HepG2 (cell line): ENCODE measurements around the gene PKP4. TPM values are rescaled to one million over a fixed set of nuclear protein-coding genes. Genes with fewer than 3 reads are reported as not detected.
A peak's percentile ranks its signal among the peaks of the same experiment; 100 is the strongest.

Experiments used
- ATAC-seq: fragments of 200-7000 bp; cut with Tn5 transposase; 3 replicates; pipeline ENCODE4 v1.9.1; 2020; ENCODE audit warnings: mild to moderate bottlenecking, moderate library complexity
- BruUV-seq: library from RNA; stranded (reverse); fragments of 400-500 nt; replicated peaks from 2 replicates; lab custom pipeline; 2021; lab: Mats Ljungman, UMichigan
- CTCF ChIA-PET: fragments of 300-600 bp; formaldehyde crosslinking; extraction: SDS; loops from one replicate; lab custom pipeline; 2021; ENCODE audit warnings: low total read pairs, inconsistent platforms, low intra/inter-chr PET ratio; lab: Yijun Ruan, JAX
- POLR2A ChIA-PET: fragments of 350-600 bp; sonication (Branson Sonifier 250); formaldehyde crosslinking; loops from one replicate; lab custom pipeline; 2020; ENCODE audit warnings: antibody characterized with exemption, inconsistent platforms; lab: Yijun Ruan, JAX
- DNase-seq: peaks from one replicate; pipeline ENCODE4 v3.0.0-alpha.2; 2015; ENCODE audit warnings: low spot score
- FAIRE-seq: peaks from 3 replicates; lab custom pipeline; 2011; peaks lifted over from hg19 to GRCh38; lab: Jason Lieb, UNC
- H2AFZ ChIP-seq: one replicate; pipeline ENCODE4 v1.6.1; 2011; ENCODE audit warnings: low read length, inconsistent platforms
- H3K27ac ChIP-seq: fragments of 300-600 bp; 3 replicates; pipeline ENCODE4 v1.8.0; 2011; ENCODE audit warnings: mixed run types, mild to moderate bottlenecking, mixed read lengths, low read length, inconsistent platforms; ENCODE audit not compliant: insufficient read depth; ENCODE audit errors: extremely low read length
- H3K27me3 ChIP-seq, 2 experiments: fragments of 200-600 bp in 1 of 2; 2 replicates in 1 of 2; 3 replicates in 1 of 2; pipeline versions ENCODE4 v1.6.0 to v1.8.0; 2011; ENCODE audit warnings: low read length in 2 of 2, mild to moderate bottlenecking in 2 of 2, moderate library complexity in 2 of 2, inconsistent platforms in 1 of 2; ENCODE audit not compliant: insufficient read depth in 2 of 2, control insufficient read depth in 1 of 2
- H3K36me3 ChIP-seq, 2 experiments: fragments of 200-600 bp in 1 of 2; replicated peaks in 1 of 2; 2 replicates in 1 of 2; 3 replicates in 1 of 2; pipeline versions ENCODE4 v1.5.1 to v1.8.0; 2011; ENCODE audit warnings: low read length in 2 of 2, inconsistent platforms in 1 of 2; ENCODE audit not compliant: insufficient read depth in 2 of 2, control insufficient read depth in 1 of 2
- H3K4me1 ChIP-seq: 2 replicates; pipeline ENCODE4 v1.5.1; 2012; ENCODE audit warnings: low read length, inconsistent platforms; ENCODE audit not compliant: insufficient read depth
- H3K4me2 ChIP-seq: 2 replicates; pipeline ENCODE4 v1.6.0; 2011; ENCODE audit warnings: low read depth, low read length, inconsistent platforms
- H3K4me3 ChIP-seq, 3 experiments: fragments of 200-600 bp in 1 of 3; sonication (generic), shearing (Covaris generic) in 1 of 3; replicated peaks in 1 of 3; 2 replicates each; pipeline ENCODE4 v1.5.1; 2011 to 2016; ENCODE audit warnings: low read length in 3 of 3, inconsistent platforms in 2 of 3, low read depth in 2 of 3, mild to moderate bottlenecking in 2 of 3, control low read depth in 1 of 3, mixed read lengths in 1 of 3; ENCODE audit not compliant: insufficient read depth in 1 of 3
- H3K79me2 ChIP-seq: one replicate; pipeline ENCODE4 v1.6.1; 2011; ENCODE audit warnings: low read length, inconsistent platforms; ENCODE audit not compliant: insufficient read depth
- H3K9ac ChIP-seq: 2 replicates; pipeline ENCODE4 v1.6.0; 2011; ENCODE audit warnings: mild to moderate bottlenecking, low read depth, low read length, inconsistent platforms; ENCODE audit not compliant: insufficient read depth
- H3K9me3 ChIP-seq: 2 replicates; pipeline ENCODE4 v1.5.1; 2012; ENCODE audit warnings: mild to moderate bottlenecking, low read length
- H4K20me1 ChIP-seq: 2 replicates; pipeline ENCODE4 v1.6.0; 2011; ENCODE audit warnings: inconsistent platforms, mild to moderate bottlenecking, low read length, moderate library complexity; ENCODE audit not compliant: insufficient read depth
- CCDC6 ChIP-seq: sonication (generic); formaldehyde crosslinking; IDR thresholded peaks from 2 replicates; pipeline ENCODE4 v1.8.1; 2022; ENCODE audit warnings: mild to moderate bottlenecking, missing genetic modification reagents, moderate library complexity
- FOXA1 ChIP-seq, 2 experiments: fragments of 450-650 bp in 1 of 2; sonication (generic) in 1 of 2; formaldehyde crosslinking in 1 of 2; IDR thresholded peaks; 2 replicates each; pipeline versions ENCODE4 v1.4.0 to v1.6.1; 2016 to 2020; ENCODE audit warnings: missing genetic modification reagents in 1 of 2
- MTA3 ChIP-seq: sonication (generic); formaldehyde crosslinking; IDR thresholded peaks from 2 replicates; pipeline ENCODE4 v1.4.0; 2020; ENCODE audit warnings: missing genetic modification reagents
- MTERF4 ChIP-seq: sonication (generic); formaldehyde crosslinking; IDR thresholded peaks from 2 replicates; pipeline ENCODE4 v1.8.0; 2023; ENCODE audit warnings: mild to moderate bottlenecking, missing genetic modification reagents
- ONECUT2 ChIP-seq: sonication (generic); formaldehyde crosslinking; IDR thresholded peaks from 2 replicates; pipeline ENCODE4 v1.4.0; 2020; ENCODE audit warnings: missing genetic modification reagents
- PBX2 ChIP-seq: IDR thresholded peaks from 2 replicates; pipeline ENCODE4 v1.6.1; 2016; ENCODE audit warnings: control low read depth
- ZNF678 ChIP-seq: sonication (generic); formaldehyde crosslinking; IDR thresholded peaks from 2 replicates; pipeline ENCODE4 v1.4.0; 2020; ENCODE audit warnings: mild to moderate bottlenecking, missing genetic modification reagents
- WGBS: methylation state at CpG from one replicate; pipeline ENCODE4 v1.1.6; 2017; ENCODE audit warnings: low lambda C conversion rate; 5-methylcytosine and 5-hydroxymethylcytosine counted together
- in situ Hi-C: cut with HindIII; loops from 2 replicates; pipeline ENCODE4 v1.10.0; 2017; ENCODE audit warnings: low pct_unique_long_range_greater_than_20kb; ENCODE audit not compliant: extremely low pct_ligation_motif_present
- intact Hi-C: fragments of 100-400 bp; cut with micrococcal nuclease; formaldehyde crosslinking; loops from one replicate; pipeline ENCODE4 v1.10.0; 2022; ENCODE audit not compliant: unreplicated experiment
- polyA plus RNA-seq, 8 experiments: library from polyadenylated mRNA; depleted of rRNA in 3 of 8; stranded (reverse) in 7 of 8; unstranded in 1 of 8; fragments of >200 nt; fragmentation: Illumina TruSeq in 4 of 8; extraction: Trizol in 4 of 8; gene quantifications; 2 replicates each; pipeline versions ENCODE4 v1.2.1 to v1.2.3, GENCODE V29; 2011 to 2016; ENCODE audit warnings: low read depth in 4 of 8, missing spikeins in 1 of 8, mixed read lengths in 1 of 8; ENCODE audit not compliant: insufficient read depth in 1 of 8
- total RNA-seq, 5 experiments: library from RNA; depleted of rRNA; stranded (reverse); fragments of >200 nt; fragmentation: Illumina TruSeq; extraction: Trizol; gene quantifications; 2 replicates each; pipeline ENCODE4 v1.2.3, GENCODE V29; 2016; ENCODE audit warnings: low read depth in 1 of 5

PKP4 gene
- total and polyA plus RNA-seq, 2 of the 13 experiments (the other 11 are each of a cell fraction or from before 2014, with no cell fraction given) = 80.9 to 90.5 TPM

GRCh38 chr2:158689391-158689790 lies 232.6 kb downstream of the PKP4 start (continued):
- no peak for TF ChIP-seq PBX2 (CRISPR knock-in tag)
- no peak for TF ChIP-seq ONECUT2 (CRISPR knock-in tag)
- no peak for TF ChIP-seq FOXA1 (IDR thresholded peaks at IDR 0.05)
- TF ChIP-seq FOXA1 (CRISPR knock-in tag; IDR thresholded peaks at IDR 0.05) = no peak
- TF ChIP-seq ZNF678 (CRISPR knock-in tag) = no peak
- no peak for TF ChIP-seq CCDC6

GRCh38 chr2:158690823-158691222 lies 234.1 kb downstream of the PKP4 start:
- Histone ChIP-seq H3K9me3 (no peaks in the 10 kb centered on the region), H3K36me3 (no peaks in the 10 kb centered on the region), H2AFZ (no peak overlapping the region), H3K4me3 (no peak overlapping the region), H3K79me2 (no peaks in the 10 kb centered on the region), H3K27me3 (peaks cover 0 to 3% of the 10 kb centered on the region in 2 experiments; a peak in 2 of 5 replicates), H3K27ac (no peak overlapping the region), H3K4me2 (no peak overlapping the region), H4K20me1 (no peaks in the 10 kb centered on the region), H3K9ac (no peak overlapping the region), H3K4me1 (peaks cover 12% of the 10 kb centered on the region)
- FAIRE-seq (no peak), ATAC-seq (peak; percentile 46), DNase-seq (no peak)
- ChIA-PET POLR2A (no interaction called here), CTCF (no interaction called here)
- in situ Hi-C loops (no loop called here), intact Hi-C loops (no loop called here)
- 59% methylated on average over 2 of the region's 2 CpGs for WGBS
- BruUV-seq = no TSS peak
- TF ChIP-seq MTA3 (no peak), MTERF4 (CRISPR knock-in tag) (no peak)
